Esophagus squamous epithelium (tissue), 4 donors: ENCODE results near the gene PIGZ.

Experiments
- CTCF ChIP-seq, 6 experiments: fragments of 450-650 bp in 4 of 6; fragments of 200-600 bp in 2 of 6; sonication (generic) in 2 of 6; IDR thresholded peaks; one replicate each; pipeline ENCODE4 v1.5.1; 2016 to 2019; ENCODE audit warnings: antibody characterized with exemption in 6 of 6, mild to moderate bottlenecking in 4 of 6, moderate library complexity in 4 of 6
- POLR2A ChIP-seq, 4 donors: fragments of 450-650 bp; IDR thresholded peaks; one replicate each; pipeline ENCODE4 v1.6.1; 2017; ENCODE audit warnings: antibody characterized with exemption in 4 of 4, mild to moderate bottlenecking in 4 of 4, moderate library complexity in 3 of 4

- no peak for TF ChIP-seq CTCF (IDR thresholded peaks at IDR 0.05)
- no peak for TF ChIP-seq POLR2A (IDR thresholded peaks at IDR 0.05)
Observed at GRCh38 chr3:197001106-197001971, 32.7 kb upstream of the PIGZ start.
